Midbrain (tissue), 1 donor: ENCODE measurements around the gene NUP210.
"Not testable (repeated sequence)": the region's sequence is repeated elsewhere in the genome, so short reads cannot be mapped to it uniquely, and the experiment has no call there.

Source experiments
- DNase-seq: peaks from one replicate; lab custom pipeline; 2025; lab: John Stamatoyannopoulos, UW

Gene NUP210

DNA sequence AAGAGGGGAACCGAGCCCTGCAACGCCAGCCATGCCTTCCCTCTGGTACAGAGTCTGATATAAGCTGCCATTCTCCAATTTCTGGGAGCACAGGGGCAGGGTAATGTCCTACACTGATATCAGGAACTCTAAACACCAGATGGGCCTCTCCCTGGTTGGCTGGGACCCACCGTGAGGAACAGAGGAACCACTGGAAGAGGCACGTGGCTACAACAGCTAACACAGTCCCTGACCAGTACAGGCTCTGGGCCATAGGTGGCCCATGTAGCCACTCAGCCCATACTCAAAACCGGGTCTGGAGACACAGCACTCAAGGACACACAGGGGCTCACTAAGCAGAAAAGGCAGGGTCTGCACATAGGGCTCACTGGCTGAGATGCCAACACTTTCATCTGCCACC lies 13.9 kb downstream of the NUP210 start:
- no peak for DNase-seq

DNA sequence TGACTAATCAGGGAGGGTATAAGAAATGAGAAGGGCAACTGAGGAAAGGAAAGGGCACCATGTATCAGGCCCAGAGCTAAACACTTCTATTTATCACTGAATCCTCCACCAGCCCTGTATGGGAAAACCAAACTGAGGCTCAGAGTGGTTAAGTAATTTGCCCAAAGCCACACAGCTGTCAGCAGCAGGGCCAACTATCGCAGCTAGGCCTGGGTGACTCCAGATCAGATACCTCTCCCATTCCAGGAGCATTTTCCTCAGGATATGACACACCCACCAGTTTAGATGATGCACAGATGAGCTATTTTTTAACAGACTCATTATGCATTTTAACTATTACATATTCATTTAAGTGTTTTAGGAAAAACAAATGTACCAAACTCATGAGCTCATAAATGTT lies 14.5 kb downstream of the NUP210 start:
- no peak for DNase-seq

DNA sequence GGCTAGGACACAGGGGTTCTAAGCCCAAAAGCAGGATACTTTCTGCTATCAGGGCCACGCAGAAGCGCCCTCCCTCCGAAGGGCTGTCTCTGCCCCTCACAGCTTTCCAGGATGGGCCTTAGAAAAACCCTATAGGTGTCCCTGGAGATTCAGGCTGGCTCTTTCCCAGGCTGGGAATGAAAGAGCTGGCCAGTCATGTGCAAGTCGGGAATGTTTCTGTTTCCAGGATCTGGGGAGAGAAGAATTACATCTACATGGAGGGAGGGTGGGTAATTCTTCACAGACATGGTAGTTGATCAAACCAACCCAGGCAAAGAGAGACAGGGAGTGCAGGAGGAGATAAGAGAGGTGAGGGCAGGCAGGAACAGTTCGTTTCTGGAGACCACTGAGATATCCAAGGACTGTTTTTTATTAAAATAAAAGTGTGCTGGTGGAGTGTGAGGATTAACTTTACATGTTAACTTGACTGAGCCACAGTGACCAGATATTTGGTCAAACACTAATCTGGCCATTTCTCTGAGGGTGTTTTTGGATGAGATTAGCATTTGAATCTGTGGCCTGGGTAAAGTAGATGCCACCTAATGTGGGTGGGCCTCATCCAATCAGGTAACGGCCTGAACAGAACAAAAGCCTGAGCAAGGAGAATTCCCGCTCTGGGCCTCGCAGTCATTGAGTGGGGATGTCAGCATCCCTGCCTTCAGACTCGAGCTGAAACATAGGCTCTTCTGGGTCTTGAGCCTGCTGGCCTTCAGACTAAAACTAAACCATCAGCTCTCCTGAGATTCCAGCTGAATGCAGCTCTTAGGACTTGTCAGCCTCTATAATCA lies 15.3 kb downstream of the NUP210 start:
- no peak for DNase-seq

DNA sequence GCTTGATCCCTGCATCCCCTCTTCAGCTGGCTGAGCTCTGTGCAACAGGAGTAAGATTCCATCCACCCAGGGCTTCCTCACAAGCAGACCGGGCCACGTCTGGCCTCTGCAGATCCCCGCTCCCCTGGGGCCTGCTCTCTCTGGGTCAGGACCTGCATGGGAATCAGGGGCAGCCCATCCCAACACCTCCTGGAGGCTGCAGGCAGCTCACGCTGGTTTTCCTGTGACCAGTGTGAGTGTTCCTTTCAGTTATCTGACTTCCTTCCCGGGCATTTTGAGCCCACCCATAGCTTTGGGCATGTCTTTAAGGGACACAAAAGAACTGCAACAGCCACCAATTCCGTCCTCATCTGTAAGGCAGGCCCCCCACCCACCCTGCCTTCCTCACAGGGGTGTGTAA lies 16.3 kb downstream of the NUP210 start:
- DNase-seq: no peak

DNA sequence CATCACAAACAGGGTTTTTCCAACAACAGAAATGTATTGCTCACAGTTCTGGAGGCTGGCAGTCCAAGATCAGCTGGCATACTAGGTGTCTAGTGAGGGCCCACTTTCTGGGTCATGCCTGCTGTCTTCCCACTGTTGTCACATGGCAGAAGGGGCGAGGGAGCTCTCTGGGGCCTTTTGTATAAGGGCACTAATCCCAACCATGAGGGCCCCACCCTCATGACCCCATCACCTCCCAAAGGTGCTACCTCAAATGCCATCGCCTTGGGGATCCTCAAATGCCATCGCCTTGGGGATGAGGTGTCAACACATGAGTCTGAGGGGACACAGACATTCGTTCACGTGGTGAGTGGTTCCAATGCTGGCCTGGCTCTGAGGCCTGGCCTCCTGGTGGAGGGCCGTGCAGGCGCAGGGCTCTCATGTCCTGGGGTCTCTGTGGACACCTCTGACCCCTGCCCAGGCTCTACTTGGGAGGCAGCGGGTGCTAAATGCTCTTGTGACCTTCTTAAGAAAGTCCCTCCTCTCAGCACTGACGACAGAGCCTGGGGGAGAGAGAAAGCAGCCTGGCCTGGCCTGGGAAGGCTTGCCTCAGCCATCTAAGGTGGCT lies 16.8 kb downstream of the NUP210 start:
- no peak for DNase-seq

DNA sequence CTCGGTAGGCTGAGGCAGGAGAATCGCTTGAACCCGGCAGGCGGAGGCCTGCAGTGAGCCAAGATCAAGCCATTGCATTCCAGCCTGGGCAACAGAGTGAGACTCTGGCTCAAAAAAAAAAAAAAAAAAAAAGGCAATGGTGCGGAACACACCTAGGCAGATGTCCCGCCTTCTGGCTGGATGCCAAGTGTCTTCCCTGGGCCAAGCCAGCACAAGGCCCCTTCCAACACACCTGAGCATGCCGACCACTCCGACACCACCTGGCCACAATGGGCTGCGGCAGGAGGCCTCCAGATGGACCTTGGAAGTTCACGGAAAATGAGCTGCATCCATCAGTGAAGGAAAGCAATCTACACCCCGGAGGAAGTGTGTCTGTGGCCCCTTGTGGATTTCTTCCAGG lies 19.0 kb downstream of the NUP210 start:
- no peak for DNase-seq

DNA sequence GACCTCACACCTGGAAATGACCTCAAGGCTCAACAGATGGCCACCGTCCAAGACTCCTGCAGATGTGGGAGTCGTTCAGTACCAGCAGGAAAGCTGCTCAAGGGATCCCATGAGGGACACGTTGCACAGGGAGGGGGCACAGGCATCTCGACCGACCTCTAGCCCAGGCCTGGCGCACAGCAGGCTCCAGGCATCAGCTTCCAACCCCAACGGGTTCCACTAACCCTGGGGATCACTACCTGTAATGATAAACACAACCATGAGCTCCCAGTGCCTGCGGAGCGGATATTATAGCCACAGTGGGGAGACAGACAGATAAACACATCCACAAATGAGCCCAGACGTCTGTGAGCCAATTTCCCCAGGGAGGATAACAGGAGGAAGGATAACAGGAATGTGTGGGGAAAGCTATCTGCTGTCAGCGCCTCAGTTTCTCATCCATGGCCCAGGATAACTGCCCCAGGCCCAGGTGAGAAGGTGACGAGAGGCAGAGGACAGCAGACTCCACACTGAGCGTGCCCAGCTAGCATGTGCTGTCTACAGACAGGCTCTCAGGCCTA lies 19.9 kb downstream of the NUP210 start:
- no peak for DNase-seq

DNA sequence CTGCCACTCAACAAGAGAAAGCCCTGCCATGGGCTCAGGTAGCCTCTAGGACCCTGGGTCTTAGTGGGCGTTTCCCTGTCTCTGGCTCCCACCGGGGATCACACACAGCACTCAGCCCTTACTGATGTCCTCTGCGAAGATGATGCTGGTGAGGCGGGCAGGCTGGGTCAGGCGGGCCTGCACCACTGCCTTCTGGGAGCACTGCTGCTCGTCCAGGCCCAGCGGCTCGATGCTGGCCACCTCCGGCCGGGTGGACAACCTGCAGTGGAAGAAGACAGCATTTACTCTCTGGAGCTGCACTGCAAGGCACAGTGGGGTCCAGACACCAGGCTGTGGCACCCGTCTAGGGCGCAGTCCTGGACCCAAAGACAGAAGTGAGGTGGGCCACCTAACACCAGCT lies 20.5 kb downstream of the NUP210 start:
- no peak for DNase-seq

DNA sequence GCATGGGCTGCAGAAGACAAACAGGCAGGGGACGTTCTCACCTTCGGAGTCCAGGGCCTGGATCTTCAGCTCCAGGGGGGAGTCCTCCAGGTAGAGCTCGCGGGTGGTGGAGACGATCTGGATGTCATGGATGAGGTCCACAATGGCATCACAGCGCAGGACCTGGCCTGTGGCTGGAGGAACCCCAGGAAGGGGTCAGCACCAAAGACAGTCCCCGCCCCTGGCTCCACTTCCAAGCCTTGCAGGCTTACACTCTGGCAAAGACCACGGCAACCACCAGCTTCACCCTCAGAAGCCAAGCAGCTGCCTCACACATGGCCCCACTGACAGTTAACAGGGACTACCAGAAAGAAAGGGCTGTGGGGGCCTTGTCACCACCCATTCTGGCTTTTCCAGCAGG lies 22.8 kb downstream of the NUP210 start:
- no peak for DNase-seq

DNA sequence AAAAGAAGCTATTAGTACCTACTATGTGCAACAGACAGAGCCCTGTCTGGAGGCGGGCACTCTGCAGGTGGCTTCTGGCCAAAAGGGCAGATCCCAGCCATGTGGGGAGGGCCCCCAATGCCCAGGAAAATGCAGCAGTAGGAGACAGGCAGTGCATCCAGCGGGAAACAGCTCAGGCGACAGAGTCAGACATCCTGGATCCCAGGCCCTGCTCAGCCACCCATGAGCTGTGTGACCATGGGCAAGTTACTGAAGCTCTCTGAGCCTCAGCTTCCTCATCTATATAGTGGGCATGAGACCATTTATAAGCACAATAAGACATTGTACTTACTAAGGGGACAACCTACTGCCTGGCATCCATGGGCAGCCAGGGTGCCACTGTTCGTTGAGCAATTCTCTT lies 25.8 kb downstream of the NUP210 start:
- DNase-seq: no peak

DNA sequence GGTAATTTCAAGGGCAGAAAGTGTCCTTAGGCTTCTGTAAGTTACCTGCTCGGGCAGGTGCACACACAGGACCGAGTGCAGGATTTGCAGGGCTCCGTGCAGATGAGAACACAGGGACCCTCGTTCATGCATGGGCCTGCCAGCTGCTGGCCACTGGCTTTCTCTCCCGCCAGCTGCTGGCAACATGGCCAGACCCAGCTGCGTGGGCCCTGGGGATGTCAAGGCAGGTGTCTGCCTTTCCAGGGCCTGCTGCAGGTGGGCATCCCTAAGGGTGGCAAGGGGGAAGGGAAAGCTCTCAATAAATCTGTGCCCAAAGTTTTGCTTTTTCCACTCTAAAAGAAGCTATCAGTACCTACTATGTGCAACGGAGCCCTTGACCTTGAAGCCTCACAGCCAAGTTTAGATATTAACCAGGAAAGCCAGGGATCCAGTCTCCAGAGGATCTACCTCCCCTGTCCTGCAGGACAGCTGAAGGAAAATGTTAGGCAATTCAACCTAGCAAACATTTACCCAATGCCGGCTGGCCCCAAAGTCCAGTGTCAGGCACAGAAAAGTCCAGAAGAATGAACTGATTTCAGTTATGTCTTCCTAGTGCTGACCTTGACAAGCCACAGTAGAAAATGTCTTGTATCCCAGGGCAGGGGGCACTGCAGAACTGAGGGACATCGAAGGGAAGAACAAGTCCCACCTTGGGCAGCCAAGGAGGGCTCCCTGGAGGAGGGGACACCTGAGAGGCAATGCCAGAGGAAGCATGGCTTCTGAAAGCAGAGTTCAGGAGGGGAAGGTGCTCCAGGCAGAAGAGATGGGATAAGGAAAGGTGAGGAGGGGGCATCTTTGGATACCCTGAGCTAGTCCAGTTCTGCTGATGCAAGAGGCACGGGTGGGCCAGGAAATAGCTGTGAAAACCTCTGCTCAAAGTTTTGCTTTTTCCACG lies 26.4 kb downstream of the NUP210 start:
- no peak for DNase-seq

DNA sequence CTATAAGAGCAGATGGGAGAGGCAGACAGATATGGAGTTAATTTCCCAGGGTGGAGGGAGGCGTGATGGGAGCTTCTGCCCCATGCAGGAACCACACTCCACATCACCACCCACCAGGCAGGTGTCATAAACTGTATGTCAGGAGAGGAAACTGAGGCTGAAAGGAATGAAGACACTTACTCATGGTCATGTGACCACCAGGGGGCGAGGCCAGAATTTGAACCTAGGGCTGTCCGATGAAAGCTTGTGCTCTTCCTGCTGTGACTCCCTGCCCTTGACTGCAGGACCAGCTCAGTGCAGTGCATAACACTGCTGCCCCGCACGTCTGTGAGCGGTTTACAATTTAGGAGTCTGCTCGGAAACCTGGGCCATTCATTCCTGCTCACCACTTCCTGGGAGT lies 28.8 kb downstream of the NUP210 start:
- no peak for DNase-seq

DNA sequence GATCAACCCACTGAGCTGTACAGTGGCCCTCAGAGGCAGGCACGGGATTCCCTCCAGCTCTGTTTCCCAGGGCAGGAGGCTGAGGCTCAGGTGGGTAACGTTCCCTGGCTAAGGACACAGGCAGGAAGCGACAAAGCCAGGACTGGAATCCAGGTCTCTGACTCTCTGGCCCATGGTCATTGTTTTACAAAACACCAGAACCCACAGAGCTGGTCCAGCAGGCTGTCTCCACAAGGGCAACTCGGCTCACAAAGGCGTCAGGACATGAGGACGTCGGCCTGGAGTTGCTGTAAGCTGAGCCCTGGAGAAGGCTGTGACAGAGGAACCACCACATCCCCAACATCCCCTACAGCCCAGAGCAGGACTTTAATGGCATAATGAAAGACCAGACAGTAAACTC lies 30.7 kb downstream of the NUP210 start:
- DNase-seq: no peak

DNA sequence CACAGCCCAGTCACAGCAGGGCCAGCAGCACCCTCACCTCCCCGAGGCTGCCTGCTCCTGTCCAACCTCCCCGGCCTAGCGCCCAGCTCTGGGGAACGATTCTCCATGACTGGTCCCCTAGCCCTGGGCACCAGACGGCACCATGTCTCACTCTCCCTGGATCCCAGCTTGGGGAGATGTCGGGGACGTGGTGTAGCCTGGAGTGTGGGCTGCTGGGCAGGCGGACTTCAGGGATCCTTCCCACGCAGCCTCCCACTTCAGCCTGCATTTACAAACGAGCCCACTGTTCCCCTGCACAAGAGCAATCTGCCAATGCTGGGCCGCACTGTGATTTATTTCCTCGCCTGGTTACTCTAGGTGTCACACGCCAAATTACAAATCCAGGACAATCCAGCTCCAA lies 31.3 kb downstream of the NUP210 start:
- DNase-seq: no peak

DNA sequence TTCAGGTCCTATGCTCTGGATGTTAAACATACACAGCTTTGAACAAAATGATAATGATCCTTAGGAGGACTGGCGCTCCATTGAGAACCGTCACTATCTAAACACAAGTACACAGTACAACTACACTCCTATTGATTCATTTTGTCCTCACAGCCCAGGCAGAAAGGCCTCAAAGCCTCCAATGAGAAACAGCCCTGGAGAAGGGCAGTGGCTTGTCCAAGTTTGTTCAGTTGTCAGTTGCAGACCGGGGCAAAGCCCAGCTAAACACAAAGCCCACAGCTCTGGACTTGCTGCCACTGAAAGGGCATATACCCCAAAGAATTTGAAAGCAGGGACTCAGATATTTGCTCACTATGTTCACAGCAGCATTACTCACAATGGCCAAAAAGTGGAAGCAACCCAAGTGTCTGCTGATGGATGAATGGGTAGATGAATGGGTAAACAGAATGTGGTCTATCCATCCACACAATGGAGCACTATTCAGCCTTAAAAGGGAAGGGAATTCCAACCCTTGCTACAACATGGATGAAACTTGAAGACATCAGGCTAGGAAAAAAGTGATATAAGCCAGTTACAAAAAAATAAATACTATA lies 34.7 kb downstream of the NUP210 start:
- peak; percentile 52 for DNase-seq

DNA sequence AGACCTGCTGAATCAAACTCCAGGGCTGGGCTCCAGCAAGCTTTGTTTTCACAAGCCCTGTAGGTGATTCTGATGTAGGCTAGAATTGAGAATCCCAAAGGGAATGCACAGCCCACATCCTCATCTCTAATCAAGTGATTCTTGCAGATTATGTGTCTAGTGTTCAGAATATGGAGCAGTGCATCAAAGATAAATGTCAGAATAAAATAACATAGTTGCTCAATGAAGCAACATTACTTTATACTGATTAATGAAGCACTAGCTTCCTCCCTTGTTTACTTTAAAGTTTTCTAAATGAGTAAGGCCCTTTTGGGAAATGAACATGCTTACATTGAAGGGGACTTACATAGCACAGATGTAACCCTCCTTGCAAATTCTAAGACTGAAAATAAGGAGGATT lies 39.2 kb downstream of the NUP210 start:
- DNase-seq: no peak

DNA sequence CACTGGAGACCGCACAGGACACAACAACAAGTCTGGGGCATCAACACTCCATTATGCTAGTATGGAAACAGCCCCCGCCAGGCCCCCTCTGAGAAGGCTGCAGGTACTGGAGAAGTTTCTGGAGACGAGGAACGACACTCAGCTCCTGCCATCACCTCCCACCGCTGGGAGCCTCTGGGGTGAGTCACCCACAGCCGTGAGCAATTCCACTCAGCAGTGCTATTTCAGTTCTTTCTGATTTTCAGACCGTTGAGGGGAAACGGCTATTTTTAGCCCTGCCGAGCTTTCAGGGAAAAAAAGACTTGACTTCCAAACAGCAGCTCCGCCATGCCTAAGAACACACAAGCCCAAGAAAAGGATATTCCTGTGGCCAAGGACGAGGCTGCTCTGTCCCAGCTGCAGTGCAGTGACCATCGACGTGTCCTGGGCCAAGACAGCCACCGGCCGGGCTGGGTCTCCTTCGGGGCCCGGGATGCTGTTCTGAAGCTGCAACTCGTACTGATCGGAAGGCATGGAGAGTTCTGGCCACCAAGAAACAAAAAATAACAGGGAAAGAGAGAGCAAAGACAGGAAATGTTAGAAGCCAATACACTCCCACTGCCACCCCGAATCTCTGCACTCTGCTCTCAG lies 40.8 kb downstream of the NUP210 start:
- no peak for DNase-seq

DNA sequence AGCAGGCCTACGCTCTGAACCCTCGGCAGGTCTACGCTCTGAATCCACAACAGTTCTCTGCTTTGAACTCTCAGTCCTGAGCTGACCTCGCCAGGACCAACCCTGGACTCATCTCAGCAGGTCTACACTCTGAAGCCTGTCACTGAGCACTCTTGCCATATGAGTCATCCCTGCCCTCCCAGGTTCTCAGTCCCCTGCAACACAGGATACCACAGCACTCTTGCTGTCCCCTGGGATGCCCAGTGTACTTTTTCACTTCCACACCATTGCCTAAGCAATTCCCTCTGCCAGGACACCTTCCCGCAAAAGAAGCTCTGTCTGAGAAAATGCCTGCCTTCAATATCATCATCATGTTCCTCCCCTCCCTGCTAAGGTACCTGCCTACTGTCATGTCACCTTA lies 42.0 kb downstream of the NUP210 start:
- no peak for DNase-seq

DNA sequence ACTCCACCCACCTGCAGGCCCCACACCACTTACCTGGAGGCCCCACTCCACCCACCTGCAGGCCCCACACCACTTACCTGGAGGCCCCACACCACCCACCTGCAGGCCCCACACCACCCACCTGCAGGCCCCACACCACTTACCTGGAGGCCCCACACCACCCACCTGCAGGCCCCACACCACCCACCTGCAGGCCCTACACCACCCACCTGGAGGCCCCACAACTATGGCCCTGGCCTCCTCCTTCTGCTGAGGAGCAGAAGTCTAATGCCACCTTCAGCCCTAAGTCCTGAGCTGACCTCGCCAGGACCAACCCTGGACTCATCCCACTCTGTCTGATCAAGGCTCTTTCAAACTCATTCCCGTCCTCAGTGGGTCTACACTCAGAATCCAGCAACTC lies 42.4 kb downstream of the NUP210 start:
- not testable (repeated sequence) for DNase-seq

DNA sequence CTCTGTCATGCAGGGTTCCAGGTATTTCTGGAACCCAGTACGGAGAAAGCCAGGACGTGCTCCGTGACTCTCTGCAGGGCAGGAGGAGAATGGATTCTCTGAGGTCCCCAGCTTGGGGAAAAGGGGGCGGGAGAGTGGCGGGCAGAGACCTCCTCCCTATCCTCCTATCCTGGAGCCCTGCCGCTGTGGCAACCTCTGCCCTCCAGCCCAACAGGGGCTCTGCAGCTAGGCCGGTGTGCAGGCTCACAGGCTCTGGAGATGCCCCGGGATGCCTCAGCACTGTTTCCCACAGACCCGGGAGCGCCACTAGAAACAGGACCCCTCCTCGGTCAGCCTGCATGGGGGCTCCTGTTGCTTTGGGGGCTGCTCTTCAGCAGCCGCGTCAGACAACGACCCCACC lies 43.1 kb downstream of the NUP210 start:
- no peak for DNase-seq

DNA sequence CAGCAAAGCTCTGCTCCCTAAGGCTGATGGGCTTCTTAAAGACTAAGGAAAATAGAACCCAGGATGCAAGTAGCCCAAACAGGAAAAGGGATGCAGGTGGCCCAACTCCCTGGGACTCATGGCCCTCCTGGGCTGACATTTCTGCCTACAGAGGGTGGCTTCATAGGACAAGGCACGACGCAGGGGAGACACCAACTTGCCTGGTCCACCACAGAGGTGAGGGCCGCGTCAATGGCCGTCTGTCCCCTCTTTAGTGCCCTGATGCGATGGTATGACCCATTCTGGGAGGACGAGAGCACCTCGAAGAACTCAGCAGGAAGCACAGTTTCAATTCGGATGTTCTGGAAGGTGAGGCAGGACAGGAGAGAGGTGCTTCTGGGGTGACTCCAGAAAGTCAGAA lies 44.0 kb downstream of the NUP210 start:
- no peak for DNase-seq

DNA sequence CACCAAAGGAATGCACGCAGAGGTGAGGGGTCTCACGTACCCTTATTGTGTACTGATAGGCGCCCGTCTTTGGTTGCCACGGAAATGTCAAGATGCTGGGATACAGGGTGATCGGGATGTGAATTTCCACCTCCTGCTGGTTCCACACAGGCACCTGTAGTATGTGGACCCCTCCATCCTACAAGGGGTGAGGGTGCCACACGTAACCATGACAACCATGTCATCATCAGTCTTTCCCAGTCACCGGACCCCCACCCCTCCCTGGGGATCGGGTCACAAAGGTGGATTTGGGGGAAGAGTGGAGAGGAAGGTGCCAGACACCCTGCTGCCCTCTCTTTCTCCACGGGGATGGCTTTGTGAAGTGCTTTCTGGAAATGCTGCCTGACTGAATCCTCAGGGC lies 44.7 kb downstream of the NUP210 start:
- no peak for DNase-seq
